Motor neuron (in vitro differentiated cells): ENCODE results near the gene SEMA6B. TPM values are rescaled to one million over a fixed set of nuclear protein-coding genes. Genes with fewer than 3 reads are reported as not detected.
"Not testable (repeated sequence)": the region's sequence is repeated elsewhere in the genome, so short reads cannot be mapped to it uniquely, and the experiment has no call there.

Experiments used
- ATAC-seq, 8 experiments: fragments of 200-7000 bp; cut with Tn5 transposase; replicated peaks in 6 of 8; 2 replicates each; pipeline ENCODE4 v1.8.0; 2021; ENCODE audit warnings: mild to moderate bottlenecking in 8 of 8, moderate library complexity in 8 of 8
- H3K27ac ChIP-seq, 2 donors: fragments of 250-450 bp; sonication (Bioruptor Pico); 2 replicates each; pipeline ENCODE4 v1.9.0; 2021; ENCODE audit warnings: antibody characterized with exemption in 2 of 2, mild to moderate bottlenecking in 2 of 2, moderate library complexity in 1 of 2
- H3K4me1 ChIP-seq, 2 donors: fragments of 250-450 bp; sonication (Bioruptor Pico); replicated peaks in 1 of 2; 2 replicates each; pipeline ENCODE4 v1.6.1; 2021; ENCODE audit warnings: antibody characterized with exemption in 2 of 2, mild to moderate bottlenecking in 2 of 2, moderate library complexity in 1 of 2
- H3K4me3 ChIP-seq, 5 donors: fragments of 250-450 bp; sonication (Bioruptor Pico); 2 replicates each; pipeline ENCODE4 v1.9.0; 2021; ENCODE audit warnings: antibody characterized with exemption in 5 of 5, mild to moderate bottlenecking in 5 of 5, moderate library complexity in 4 of 5
- WGBS, 10 experiments: fragments of 450-650 bp; shearing (Covaris generic); methylation state at CpG; one replicate each; pipeline ENCODE4 v1.0.0; 2022; 5-methylcytosine and 5-hydroxymethylcytosine counted together
- in situ Hi-C, 9 experiments: fragments of 400-800 bp; cut with MboI; loops; one replicate each; pipeline ENCODE4 v1.15.0; 2021; ENCODE audit warnings: low sequenced_read_pairs in 9 of 9, low pct_unique_long_range_greater_than_20kb in 2 of 9; ENCODE audit not compliant: unreplicated experiment in 9 of 9
- total RNA-seq, 8 experiments: library from RNA; unstranded; fragments of 300-600 nt; gene quantifications; 2 replicates each; pipeline versions ENCODE4 v1.2.3 to v1.2.4, GENCODE V29; 2022

The SEMA6B gene
- total RNA-seq, 8 experiments from 2014 or later: 0.56 to 35.1 (median 13.7) TPM

DNA sequence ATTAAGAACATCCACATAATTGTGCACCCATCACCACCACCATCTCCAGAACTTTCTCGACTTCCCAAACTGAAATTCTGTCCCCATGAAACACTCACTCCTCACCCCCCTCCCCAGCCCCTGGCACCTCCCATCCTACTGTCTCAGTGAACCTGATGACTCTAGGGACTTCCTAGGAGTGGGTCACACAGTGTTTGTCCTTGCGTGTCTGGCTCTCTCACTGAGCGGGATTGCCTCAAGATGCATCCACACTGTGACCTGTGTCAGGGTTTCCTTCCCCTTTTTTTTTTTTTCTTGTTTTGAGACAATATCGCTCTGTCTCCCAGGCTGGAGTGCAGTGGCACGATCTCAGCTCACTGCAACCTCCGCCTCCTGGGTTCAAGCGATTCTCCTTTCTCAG, 2.6 kb upstream of the SEMA6B start:
- H3K4me3 ChIP-seq, ATAC-seq, in situ Hi-C loops, H3K4me1 ChIP-seq, H3K27ac ChIP-seq: not testable (repeated sequence)
- WGBS, 10 experiments: 60 to 100% (median 80%) methylated on average over 1 to 3 of the region's 7 CpGs; no CpG with 5 or more reads in 5 of the 10 experiments

DNA sequence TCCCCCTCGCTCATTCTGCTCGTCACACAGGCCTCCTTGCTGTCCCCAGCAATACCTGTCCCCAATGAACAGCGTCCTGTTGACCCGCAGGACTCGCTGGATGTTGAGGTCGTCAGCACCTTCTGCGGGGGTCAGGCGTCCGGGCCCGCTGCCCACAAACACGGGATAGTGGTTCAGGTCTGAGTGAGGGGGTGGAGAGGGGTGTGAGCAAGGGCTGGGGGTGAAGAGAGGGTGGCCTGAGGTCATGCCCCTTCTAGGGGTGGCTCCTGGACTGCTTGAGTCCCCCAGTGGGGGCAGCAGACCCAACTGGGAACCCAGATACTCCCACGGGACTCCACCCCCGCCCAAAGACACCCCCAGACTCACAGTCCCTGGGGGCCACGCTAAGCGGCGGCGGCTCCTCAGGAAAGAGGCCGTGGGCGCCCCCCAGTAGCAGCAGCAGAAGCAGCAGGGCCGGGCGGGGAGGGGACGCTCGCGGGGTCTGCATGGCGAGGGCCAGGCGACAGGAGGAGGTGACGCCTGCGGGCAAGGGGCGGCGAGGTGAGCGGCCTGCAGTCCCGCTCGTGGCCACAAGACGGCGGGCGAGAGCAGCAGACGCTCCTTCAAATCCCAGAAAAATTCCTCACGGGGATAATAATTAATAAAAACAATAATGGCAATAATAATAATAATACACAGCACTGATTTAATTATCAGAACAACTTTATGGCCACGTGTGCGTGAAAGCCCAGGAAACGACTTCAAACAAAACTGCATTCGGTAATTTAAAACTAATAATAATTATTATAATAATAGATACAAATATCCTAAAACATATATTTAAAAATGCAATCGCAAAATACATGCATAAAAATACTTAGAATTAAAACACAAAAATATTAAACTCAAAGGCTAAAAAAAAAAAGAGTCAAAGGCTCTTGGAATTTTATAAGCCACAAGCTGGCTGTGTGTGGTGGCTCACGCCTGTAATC, 1.2 kb downstream of the SEMA6B start:
- ATAC-seq: peak in 3 of 8 experiments; percentile 6 to 17 (median 14)
- in situ Hi-C loops: no loop called here
- 12 to 100% (median 22%) methylated on average over 1 to 12 of the region's 44 CpGs for WGBS, 10 experiments

DNA sequence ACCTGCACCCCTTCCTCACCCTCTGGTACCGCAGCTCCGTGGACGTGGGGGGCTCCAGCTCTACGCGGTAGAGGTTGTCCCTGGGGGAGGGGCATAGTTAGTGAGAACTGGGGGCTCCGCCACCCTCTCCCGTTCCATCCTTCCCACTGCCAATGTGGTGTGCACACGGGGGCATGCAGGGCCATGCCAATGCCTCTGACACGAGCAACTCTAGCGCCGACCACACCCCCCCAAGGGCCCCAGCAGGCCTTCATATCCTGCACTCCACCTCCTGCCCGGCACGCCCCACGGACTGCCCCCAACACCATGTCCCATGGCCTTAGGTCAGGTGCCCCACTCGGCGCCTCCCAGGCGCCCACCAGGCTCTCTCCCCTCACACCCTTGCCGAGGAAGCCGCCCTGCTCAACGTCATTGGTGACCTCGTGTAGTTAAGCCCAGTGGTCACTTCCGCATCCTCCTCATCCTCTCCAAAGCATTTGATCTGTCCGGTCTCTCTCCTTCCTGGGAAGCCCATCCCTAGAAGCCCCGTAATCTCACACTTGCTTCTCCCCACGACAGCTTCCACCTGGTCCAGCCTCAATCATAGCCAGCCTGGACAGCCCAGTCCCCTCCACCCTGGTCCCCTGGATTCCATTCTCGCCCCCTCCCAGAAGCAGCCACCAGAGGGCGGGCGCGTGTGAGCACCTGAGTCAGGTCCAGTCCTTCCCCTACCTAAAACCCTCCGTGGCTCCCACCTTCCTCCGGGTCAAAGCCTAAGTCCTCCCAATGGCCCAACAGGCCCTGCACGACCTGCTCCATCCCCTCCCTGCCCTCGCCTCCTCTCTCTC, 2.1 kb downstream of the SEMA6B start:
- WGBS, 10 experiments: 17 to 100% (median 79%) methylated on average over 1 to 10 of the region's 33 CpGs; no CpG with 5 or more reads in 2 of the 10 experiments

More for the DNA sequence above, 1.2 kb downstream of the SEMA6B start:
- Histone ChIP-seq H3K4me3 (no peak overlapping the region), H3K27ac (no peak overlapping the region), H3K4me1 (no peaks in the 10 kb centered on the region)

DNA sequence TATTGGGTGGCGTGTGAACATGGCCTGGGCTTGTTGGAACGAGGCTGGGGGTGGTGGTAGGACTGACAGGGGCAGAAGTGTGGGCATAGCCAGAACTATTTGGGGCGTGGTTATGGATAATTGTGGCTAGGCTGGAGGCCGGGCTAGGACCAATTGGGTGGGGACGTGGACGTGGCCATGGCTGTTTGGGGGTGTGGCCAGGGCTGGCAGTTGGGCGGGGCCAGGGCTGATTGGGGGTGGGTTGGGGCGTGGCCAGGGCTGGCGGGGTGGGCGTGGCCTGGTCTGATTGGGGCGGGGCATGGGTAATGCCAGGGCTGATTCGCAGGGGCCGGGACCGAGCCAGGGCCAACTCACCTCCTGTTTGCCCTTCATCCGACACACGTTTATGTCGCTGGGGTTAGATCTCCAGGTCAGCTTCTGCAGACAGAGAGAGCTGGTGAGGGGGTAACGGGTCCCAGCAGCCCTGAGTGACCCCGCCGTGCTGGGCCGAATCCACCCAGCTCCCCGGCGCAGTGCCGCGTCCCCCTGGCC, 2.8 kb downstream of the SEMA6B start:
- WGBS, 10 experiments: 53% methylated on average over 3 of the region's 25 CpGs; no CpG with 5 or more reads in 9 of the 10 experiments
- Histone ChIP-seq H3K4me1 (no peaks in the 10 kb centered on the region), H3K4me3 (no peak overlapping the region), H3K27ac (no peak overlapping the region)
- in situ Hi-C loops: no loop called here
- ATAC-seq: peak; percentile 26 to 78 (median 65)

More for the DNA sequence above, 2.1 kb downstream of the SEMA6B start:
- in situ Hi-C loops: no loop called here
- peak in 5 of 8 experiments; percentile 8 to 25 (median 16) for ATAC-seq
- H3K27ac ChIP-seq: no peak overlapping the region
- no peaks in the 10 kb centered on the region for H3K4me1 ChIP-seq
- no peak overlapping the region for H3K4me3 ChIP-seq

DNA sequence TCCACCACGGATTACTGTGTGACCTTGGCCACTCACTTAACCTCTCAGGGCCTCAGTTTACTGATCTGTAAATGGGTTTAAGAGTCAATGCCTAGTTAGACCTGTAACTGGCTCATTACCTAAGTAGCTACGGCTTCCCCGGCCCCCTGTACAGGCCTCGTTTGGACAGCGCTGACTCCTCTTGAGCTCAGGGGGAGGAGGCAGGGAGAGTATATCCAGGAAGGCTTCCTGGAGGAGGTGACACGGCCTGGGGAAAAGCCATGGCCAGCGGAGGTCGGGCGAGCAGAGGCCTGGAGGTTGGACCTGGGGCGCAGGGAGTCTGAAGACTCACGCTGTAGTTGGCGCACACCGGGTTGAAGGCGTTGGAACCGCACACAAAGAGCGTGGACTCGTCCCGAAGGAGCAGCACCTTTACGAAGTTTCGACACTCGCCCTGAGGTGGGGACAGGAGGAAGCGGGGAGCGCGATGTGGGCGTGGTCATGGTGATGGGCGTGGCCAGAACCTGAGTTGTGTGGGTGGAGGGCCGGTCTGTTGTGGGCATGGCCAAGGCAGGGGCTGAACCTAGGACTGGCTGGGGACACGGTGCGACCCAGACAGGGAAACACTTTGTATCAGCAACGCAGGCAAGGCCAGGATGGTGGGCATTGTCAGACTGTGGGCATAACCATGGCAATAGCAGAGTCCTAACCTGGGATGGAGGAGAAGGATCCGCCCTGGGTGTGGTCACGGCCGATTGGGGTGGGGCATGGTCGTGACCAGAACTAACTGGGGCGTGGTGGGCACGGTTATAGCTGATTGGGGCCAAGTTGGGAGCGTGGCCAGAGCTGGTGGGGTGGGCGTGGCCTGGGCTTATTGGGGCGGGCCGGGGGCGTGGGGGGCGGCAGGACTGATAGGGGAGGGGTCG, 3.6 kb downstream of the SEMA6B start:
- ATAC-seq: peak in 7 of 8 experiments; percentile 7 to 52 (median 27)
- Histone ChIP-seq H3K4me1 (no peaks in the 10 kb centered on the region), H3K27ac (no peak overlapping the region), H3K4me3 (no peak overlapping the region)
- WGBS, 10 experiments: 53 to 100% (median 86%) methylated on average over 4 to 21 of the region's 43 CpGs; no CpG with 5 or more reads in 3 of the 10 experiments
- in situ Hi-C loops: no loop called here

DNA sequence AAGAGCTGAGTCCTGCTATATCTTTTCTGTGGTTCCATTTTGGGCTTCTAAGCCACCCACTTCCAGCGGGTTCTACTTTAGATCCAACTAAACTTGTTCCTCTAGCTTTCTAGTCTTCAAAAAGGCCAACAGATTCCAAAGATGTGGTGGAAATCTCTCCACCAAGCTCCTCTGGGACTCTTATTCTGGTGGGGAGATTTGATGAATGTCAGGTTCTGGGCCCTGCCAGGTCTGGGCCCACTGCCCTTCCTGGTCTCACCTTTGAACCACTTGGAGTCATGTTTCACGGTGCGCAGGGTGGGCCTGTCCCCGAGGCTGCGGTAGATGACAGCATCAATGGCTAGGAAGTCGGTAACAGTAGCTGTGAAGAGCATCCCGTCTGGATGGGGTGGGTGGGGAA, 4.8 kb downstream of the SEMA6B start:
- no peak overlapping the region for H3K4me3 ChIP-seq
- no peak for ATAC-seq
- in situ Hi-C loops: no loop called here
- no peaks in the 10 kb centered on the region for H3K4me1 ChIP-seq
- H3K27ac ChIP-seq: no peak overlapping the region
- WGBS, 10 experiments: 100% methylated on average over 1 to 3 of the region's 7 CpGs; no CpG with 5 or more reads in 7 of the 10 experiments

DNA sequence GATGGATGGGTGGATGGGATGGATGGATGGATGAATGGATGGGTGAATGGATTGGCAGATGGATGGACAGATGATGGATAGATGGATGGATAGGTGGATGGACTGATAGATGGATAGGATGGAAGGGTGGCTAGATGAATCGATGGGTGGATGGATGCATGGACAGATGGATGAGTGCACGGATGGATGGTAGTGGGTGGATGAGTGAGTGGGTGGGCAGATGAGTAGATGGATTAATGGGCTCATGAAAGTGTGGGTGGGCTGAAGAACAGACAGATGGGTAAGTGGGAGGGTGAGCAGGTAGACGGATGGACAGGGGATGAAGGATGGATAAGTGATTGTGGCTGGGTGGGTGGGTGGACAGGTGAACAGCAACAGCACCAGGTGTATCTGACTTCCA, 5.7 kb downstream of the SEMA6B start:
- WGBS, 10 experiments: 41 to 93% methylated on average over 2 to 3 of the region's 3 CpGs; no CpG with 5 or more reads in 8 of the 10 experiments
- Histone ChIP-seq H3K27ac (no peak overlapping the region), H3K4me3 (no peak overlapping the region), H3K4me1 (no peaks in the 10 kb centered on the region)
- no peak for ATAC-seq
- in situ Hi-C loops: no loop called here

DNA sequence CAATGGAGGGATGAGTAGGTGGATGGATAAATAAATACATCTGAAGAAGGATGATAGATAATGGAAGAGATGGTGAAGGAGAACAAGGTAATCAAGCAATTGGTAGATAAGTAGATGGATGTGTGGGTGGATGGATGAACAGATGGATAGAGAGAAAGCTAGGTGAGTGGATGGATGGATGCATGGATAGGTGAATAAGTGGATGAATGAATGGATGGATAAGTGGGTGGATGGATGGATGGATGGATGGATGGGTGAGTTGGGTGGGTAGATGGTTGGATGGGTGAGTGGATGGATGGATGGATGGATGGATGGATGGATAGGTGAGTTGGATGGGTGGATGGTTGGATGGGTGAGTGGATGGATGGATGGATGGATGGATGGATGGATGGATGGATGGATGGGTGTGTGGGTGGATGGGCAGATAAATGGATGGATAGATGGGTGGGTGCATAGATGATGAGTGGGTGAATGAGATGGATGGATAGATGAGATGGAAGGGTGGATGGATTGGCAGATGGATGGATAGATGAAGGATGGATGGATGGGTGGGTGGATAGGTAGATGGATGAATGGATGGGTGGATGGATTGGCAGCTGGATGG, 6.3 kb downstream of the SEMA6B start:
- in situ Hi-C loops: no loop called here
- Histone ChIP-seq H3K27ac (no peak overlapping the region), H3K4me3 (no peak overlapping the region), H3K4me1 (no peaks in the 10 kb centered on the region)
- ATAC-seq: no peak

DNA sequence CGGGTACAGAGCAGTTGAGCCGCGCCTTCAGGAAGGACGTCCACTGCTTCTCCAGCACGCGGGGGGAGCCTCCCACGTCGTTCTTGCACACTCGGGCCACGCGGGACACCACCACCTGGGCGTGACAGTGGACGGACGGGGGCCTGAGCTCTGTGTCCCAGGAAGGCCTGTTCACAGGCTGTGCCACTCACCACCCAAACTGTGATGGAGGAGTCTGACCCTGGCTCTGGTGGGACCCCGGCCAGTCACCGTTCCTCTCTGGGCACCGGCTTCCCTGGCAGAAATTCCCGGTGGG, 7.0 kb downstream of the SEMA6B start:
- no peaks in the 10 kb centered on the region for H3K4me1 ChIP-seq
- H3K27ac ChIP-seq: no peak overlapping the region
- in situ Hi-C loops: no loop called here
- no peak overlapping the region for H3K4me3 ChIP-seq
- no peak for ATAC-seq
- 60 to 100% (median 95%) methylated on average over 1 to 4 of the region's 18 CpGs; no CpG with 5 or more reads in 6 of the 10 experiments for WGBS, 10 experiments

DNA sequence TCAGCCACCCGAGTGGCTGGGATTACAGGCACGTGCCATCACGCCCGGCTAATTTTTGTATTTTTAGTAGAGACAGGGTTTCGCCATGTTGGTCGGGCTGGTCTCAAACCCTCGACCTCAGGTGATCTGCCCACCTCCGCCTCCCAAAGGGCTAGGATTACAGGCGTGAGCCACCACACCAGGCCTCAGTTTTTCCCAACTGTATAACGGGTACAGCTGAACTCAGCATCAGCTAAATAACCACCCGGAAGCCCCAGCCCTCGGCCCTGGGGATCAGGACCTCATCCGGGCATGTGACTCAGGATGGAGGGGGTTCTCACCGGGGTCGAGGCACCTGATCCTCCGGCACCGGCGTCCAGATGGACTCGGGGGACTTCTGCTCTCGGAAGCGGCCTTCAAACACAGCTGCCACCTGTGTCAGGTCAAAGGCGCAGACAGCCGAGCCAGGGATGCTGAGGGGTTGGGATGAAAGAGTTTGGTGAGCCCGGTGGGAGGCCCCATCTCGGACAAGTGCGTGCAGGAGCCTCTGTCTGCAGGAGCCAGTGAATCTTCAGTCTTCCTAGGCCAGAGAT, 8.9 kb downstream of the SEMA6B start:
- ATAC-seq: no peak
- in situ Hi-C loops: no loop called here
- WGBS, 10 experiments: 0 to 100% (median 75%) methylated on average over 1 to 12 of the region's 26 CpGs; no CpG with 5 or more reads in 1 of the 10 experiments

DNA sequence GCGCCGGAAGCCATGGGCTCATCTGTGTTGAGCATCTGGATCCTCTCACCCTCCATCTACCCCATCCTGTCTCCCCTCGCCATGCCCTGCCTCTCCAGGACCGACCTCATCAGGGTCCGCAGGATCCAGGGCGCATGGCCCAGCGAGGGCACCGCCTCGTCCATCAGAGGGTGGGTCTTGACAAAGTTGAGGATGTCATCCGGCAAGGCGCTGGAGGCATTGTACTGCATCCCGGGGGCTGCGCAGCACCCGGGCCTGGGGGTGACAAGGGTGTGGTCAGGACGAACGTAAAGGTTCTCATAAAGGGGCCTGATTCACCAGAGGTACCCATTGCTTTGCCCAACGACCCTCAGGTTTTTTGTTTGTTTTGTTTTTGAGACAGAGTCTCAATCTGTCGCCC, 9.5 kb downstream of the SEMA6B start:
- in situ Hi-C loops: no loop called here
- H3K4me3 ChIP-seq: no peak overlapping the region
- no peaks in the 10 kb centered on the region for H3K4me1 ChIP-seq
- ATAC-seq: no peak
- no peak overlapping the region for H3K27ac ChIP-seq
- WGBS, 10 experiments: 30 to 100% (median 87%) methylated on average over 1 to 11 of the region's 18 CpGs; no CpG with 5 or more reads in 4 of the 10 experiments

More for the DNA sequence above, 8.9 kb downstream of the SEMA6B start:
- no peaks in the 10 kb centered on the region for H3K4me1 ChIP-seq
- H3K27ac ChIP-seq: no peak overlapping the region
- no peak overlapping the region for H3K4me3 ChIP-seq

DNA sequence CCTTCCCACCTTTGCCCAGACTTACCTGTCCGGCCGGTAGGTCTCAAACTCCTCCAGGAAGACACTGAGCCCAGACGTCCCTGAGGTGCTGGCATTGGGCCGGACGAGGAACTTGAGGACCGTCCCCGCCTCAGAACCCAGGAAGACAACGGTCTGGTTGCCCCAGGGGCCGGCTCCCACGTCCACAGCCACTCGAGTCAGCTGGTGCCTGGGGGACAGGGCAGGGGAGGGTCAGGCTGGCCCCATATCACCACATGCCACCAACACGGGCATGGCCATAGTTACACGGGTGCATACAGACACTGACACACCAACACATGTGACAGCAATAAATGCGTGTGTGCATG, 11.3 kb downstream of the SEMA6B start:
- ATAC-seq: peak in 1 of 8 experiments; percentile 6
- 100% methylated on average over 1 to 2 of the region's 14 CpGs; no CpG with 5 or more reads in 8 of the 10 experiments for WGBS, 10 experiments
- no peaks in the 10 kb centered on the region for H3K4me1 ChIP-seq
- H3K27ac ChIP-seq: no peak overlapping the region
- in situ Hi-C loops: no loop called here
- no peak overlapping the region for H3K4me3 ChIP-seq
